PC-3 (cell line): ENCODE results near the gene NAPSA. TPM values are rescaled to one million over a fixed set of nuclear protein-coding genes. Genes with fewer than 3 reads are reported as not detected.

ENCODE experiments used
- ATAC-seq: fragments of 200-7000 bp; cut with Tn5 transposase; 2 replicates; pipeline ENCODE4 v1.9.1; 2020; ENCODE audit warnings: mild to moderate bottlenecking, moderate library complexity
- BruUV-seq: library from RNA; stranded (reverse); fragments of 400-500 nt; replicated peaks from 2 replicates; lab custom pipeline; 2021; lab: Mats Ljungman, UMichigan
- CTCF ChIA-PET: fragments of 300-600 bp; sonication (Branson Sonifier 250); formaldehyde crosslinking; loops from one replicate; lab custom pipeline; 2022; ENCODE audit warnings: antibody characterized with exemption; lab: Charles Lee
- POLR2A ChIA-PET: fragments of 300-600 bp; sonication (Branson Sonifier 250); formaldehyde crosslinking; loops from one replicate; lab custom pipeline; 2022; ENCODE audit warnings: antibody characterized with exemption; ENCODE audit not compliant: unreplicated experiment; lab: Charles Lee
- DNase-seq: peaks from one replicate; pipeline ENCODE4 v3.0.0-alpha.2; 2015
- H2AFZ ChIP-seq: fragments of 300-600 bp; sonication (generic); 2 replicates; pipeline ENCODE4 v1.6.0; 2016; ENCODE audit warnings: antibody characterized with exemption, low read length
- H3F3A ChIP-seq: fragments of 300-600 bp; sonication (generic); one replicate; pipeline ENCODE4 v1.6.0; 2017; ENCODE audit warnings: antibody characterized with exemption, low read length, control low read depth, mild to moderate bottlenecking; ENCODE audit not compliant: unreplicated experiment
- H3K27ac ChIP-seq: fragments of 300-600 bp; sonication (generic); 2 replicates; pipeline ENCODE4 v1.5.1; 2016; ENCODE audit warnings: mild to moderate bottlenecking, low read length
- H3K27me3 ChIP-seq: fragments of 300-600 bp; sonication (generic); 2 replicates; pipeline ENCODE4 v1.6.1; 2016; ENCODE audit warnings: low read length, mixed read lengths
- H3K36me3 ChIP-seq: fragments of 300-600 bp; sonication (generic); 2 replicates; pipeline ENCODE4 v1.6.1; 2016; ENCODE audit warnings: low read depth, mixed run types, low read length, mixed read lengths
- H3K4me1 ChIP-seq: fragments of 300-600 bp; sonication (generic); 2 replicates; pipeline ENCODE4 v1.5.1; 2016; ENCODE audit warnings: low read length; ENCODE audit not compliant: insufficient read depth
- H3K4me2 ChIP-seq: fragments of 300-600 bp; sonication (generic); 2 replicates; pipeline ENCODE4 v1.6.0; 2016; ENCODE audit warnings: low read length
- H3K4me3 ChIP-seq: fragments of 300-600 bp; sonication (generic); 2 replicates; pipeline ENCODE4 v1.5.1; 2016; ENCODE audit warnings: mild to moderate bottlenecking, low read length, mixed read lengths
- H3K79me2 ChIP-seq: fragments of 300-600 bp; sonication (generic); 2 replicates; pipeline ENCODE4 v1.6.1; 2017; ENCODE audit warnings: low read length, mixed read lengths
- H3K9ac ChIP-seq: fragments of 300-600 bp; sonication (generic); 2 replicates; pipeline ENCODE4 v1.6.0; 2016; ENCODE audit warnings: mild to moderate bottlenecking, low read length
- H3K9me2 ChIP-seq: fragments of 300-600 bp; sonication (generic); replicated peaks from 2 replicates; pipeline ENCODE4 v1.6.1; 2016; ENCODE audit warnings: mixed run types, low read length, mixed read lengths
- H3K9me3 ChIP-seq: fragments of 300-600 bp; sonication (generic); 2 replicates; pipeline ENCODE4 v1.6.1; 2016; ENCODE audit warnings: low read length, mixed read lengths
- H4K20me1 ChIP-seq: fragments of 300-600 bp; sonication (generic); 2 replicates; pipeline ENCODE4 v1.6.1; 2016; ENCODE audit warnings: low read length, mixed read lengths
- CTCF ChIP-seq: fragments of 300-600 bp; sonication (generic); conservative IDR thresholded peaks from 2 replicates; pipeline ENCODE4 v1.5.1; 2017; ENCODE audit warnings: antibody characterized with exemption, low read depth, mild to moderate bottlenecking, low read length
- EZH2 ChIP-seq: fragments of 300-600 bp; sonication (generic); IDR thresholded peaks from one replicate; pipeline ENCODE4 v1.6.1; 2017; ENCODE audit warnings: antibody characterized with exemption, mild to moderate bottlenecking, low read length; ENCODE audit not compliant: unreplicated experiment
- EZH2phosphoT487 ChIP-seq: fragments of 300-600 bp; sonication (generic); IDR thresholded peaks from 2 replicates; pipeline ENCODE4 v1.6.1; 2018; ENCODE audit warnings: mild to moderate bottlenecking, antibody characterized with exemption, low read length, borderline replicate concordance
- intact Hi-C: fragments of 100-400 bp; cut with micrococcal nuclease; formaldehyde crosslinking; loops from 2 replicates; pipeline ENCODE4 v1.9.0; 2023
- total RNA-seq: library from RNA; depleted of rRNA; stranded (reverse); fragments of >200 nt; gene quantifications from 2 replicates; pipeline ENCODE4 v1.2.3, GENCODE V29; 2014

The NAPSA gene
- total RNA-seq, 1 experiment from 2014 or later, result 3.0 TPM

DNA sequence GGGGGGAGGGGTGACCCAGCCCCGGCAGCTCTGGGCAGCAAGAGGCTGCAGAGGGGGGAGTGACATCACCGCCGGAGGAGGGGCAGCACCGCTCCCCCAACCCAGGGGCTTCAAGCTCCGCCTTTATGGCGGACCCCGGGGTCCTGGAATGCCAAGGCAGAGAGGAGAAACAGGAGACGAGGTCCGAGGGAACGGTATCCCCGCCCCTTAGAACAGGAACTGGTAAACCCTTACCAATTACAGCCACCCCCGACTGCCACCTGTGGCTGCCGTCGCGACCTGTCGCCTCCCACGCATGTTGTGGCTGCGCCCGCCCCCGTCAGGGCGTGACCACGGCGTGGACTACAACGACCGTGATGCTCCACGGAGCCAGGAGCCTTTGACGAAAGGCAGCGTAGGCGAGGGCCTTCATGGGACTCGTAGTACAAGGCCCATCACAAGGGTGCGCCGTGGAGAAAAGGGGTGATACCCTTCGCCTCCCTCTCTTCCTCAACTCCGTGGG, 32.2 kb downstream of the NAPSA start:
- TF ChIP-seq EZH2 (no peak), EZH2phosphoT487 (no peak), CTCF (no peak)
- DNase-seq, result peak; percentile 96
- BruUV-seq, result no TSS peak

GRCh38 chr19:50332244-50333038, 33.0 kb downstream of the NAPSA start:
- no peaks in the 10 kb centered on the region for H3K36me3 ChIP-seq
- H3K4me1 ChIP-seq, result peaks cover 12% of the 10 kb centered on the region; the same call in 1 of the 2 replicates
- H3K27me3 ChIP-seq, result no peaks in the 10 kb centered on the region
- peak overlapping the region; percentile 81; the same call in 1 of the 2 replicates for H3K4me2 ChIP-seq
- DNase-seq (peak; percentile 20), ATAC-seq (no peak)
- intact Hi-C loops, result no loop called here
- BruUV-seq, result no TSS peak
- ChIA-PET POLR2A (no interaction called here), CTCF (interaction anchor here (0.5 kb wide), 1 partner anchor 17 kb away, joined by 3 read pairs; no protein-coding TSS in a partner anchor)
- no peak overlapping the region for H2AFZ ChIP-seq
- no peaks in the 10 kb centered on the region for H3K9me3 ChIP-seq
- H3K9ac ChIP-seq, result no peak overlapping the region
- no peak overlapping the region for H3K4me3 ChIP-seq
- H3K79me2 ChIP-seq, result no peaks in the 10 kb centered on the region
- no peaks in the 10 kb centered on the region for H3F3A ChIP-seq
- no peak for TF ChIP-seq EZH2
- TF ChIP-seq CTCF, result no peak
- no peak for TF ChIP-seq EZH2phosphoT487
- no peaks in the 10 kb centered on the region for H3K9me2 ChIP-seq
- H3K27ac ChIP-seq, result no peak overlapping the region
- 0 out of 2 replicates have a peak, but pooled peaks cover 4% of the 10 kb centered on the region for H4K20me1 ChIP-seq

More for the DNA sequence above, 32.2 kb downstream of the NAPSA start:
- H3K36me3 ChIP-seq, result no peaks in the 10 kb centered on the region
- H3K4me2 ChIP-seq, result peak overlapping the region; percentile 81
- ChIA-PET CTCF (no interaction called here), POLR2A (interaction anchor here (0.6 kb wide), 1 partner anchor 384 kb away, joined by 3 read pairs; no protein-coding TSS in a partner anchor)
- no peaks in the 10 kb centered on the region for H4K20me1 ChIP-seq
- peaks cover 12% of the 10 kb centered on the region; the same call in 1 of the 2 replicates for H3K4me1 ChIP-seq
- no peaks in the 10 kb centered on the region for H3F3A ChIP-seq
- H3K9ac ChIP-seq, result peak overlapping the region; percentile 40
- intact Hi-C loops, result no loop called here
- H3K9me3 ChIP-seq, result no peaks in the 10 kb centered on the region
- H3K79me2 ChIP-seq, result no peaks in the 10 kb centered on the region
- H3K27me3 ChIP-seq, result no peaks in the 10 kb centered on the region
- peak overlapping the region; percentile 60 for H3K4me3 ChIP-seq
- ATAC-seq, result peak; percentile 50
- H3K27ac ChIP-seq, result no peak overlapping the region
- peak overlapping the region; percentile 85 for H2AFZ ChIP-seq
- no peaks in the 10 kb centered on the region for H3K9me2 ChIP-seq

DNA sequence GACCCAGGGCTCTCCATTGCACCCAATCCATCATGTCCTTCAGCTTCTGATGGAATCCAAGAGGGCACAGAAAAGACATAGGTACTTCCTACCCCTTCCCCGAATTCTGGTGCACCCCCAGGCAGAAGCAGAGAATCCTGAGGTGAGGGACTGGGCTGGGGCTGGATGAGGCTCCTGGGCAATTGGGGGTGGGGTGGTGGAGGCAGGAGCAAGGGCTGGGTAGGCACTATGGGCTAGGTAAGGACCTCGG, 33.5 kb downstream of the NAPSA start:
- H3K36me3 ChIP-seq, result no peaks in the 10 kb centered on the region
- no peak for ATAC-seq
- H3K4me2 ChIP-seq, result no peak overlapping the region
- intact Hi-C loops, result no loop called here
- no peaks in the 10 kb centered on the region for H3K9me3 ChIP-seq
- H2AFZ ChIP-seq, result no peak overlapping the region
- no peak overlapping the region for H3K27ac ChIP-seq
- TF ChIP-seq EZH2phosphoT487 (no peak), EZH2 (no peak), CTCF (no peak)
- no peak overlapping the region for H3K9ac ChIP-seq
- H3K79me2 ChIP-seq, result no peaks in the 10 kb centered on the region
- H3K4me3 ChIP-seq, result no peak overlapping the region
- DNase-seq, result no peak
- H3K4me1 ChIP-seq, result peaks cover 12% of the 10 kb centered on the region; the same call in 1 of the 2 replicates
- BruUV-seq, result no TSS peak
- no peaks in the 10 kb centered on the region for H3K27me3 ChIP-seq
- POLR2A ChIA-PET, result no interaction called here
- CTCF ChIA-PET, result no interaction called here
- no peaks in the 10 kb centered on the region for H3F3A ChIP-seq
- no peaks in the 10 kb centered on the region for H3K9me2 ChIP-seq
- 0 out of 2 replicates have a peak, but pooled peaks cover 4% of the 10 kb centered on the region for H4K20me1 ChIP-seq
